HEK293 (cell line): ENCODE data around the gene MYLK.
A peak's percentile ranks its signal among the peaks of the same experiment; 100 is the strongest.

Experiments used
- CTCF ChIA-PET: fragments of 350-600 bp; formaldehyde crosslinking; extraction: SDS; loops from one replicate; lab custom pipeline; 2021; ENCODE audit warnings: antibody characterized with exemption; lab: Yijun Ruan, JAX
- POLR2A ChIA-PET: fragments of 300-600 bp; formaldehyde crosslinking; extraction: SDS; loops from one replicate; lab custom pipeline; 2020; ENCODE audit warnings: antibody characterized with exemption, inconsistent platforms; lab: Yijun Ruan, JAX
- H3K27ac ChIP-seq: fragments of 200-500 bp; sonication (Bioruptor generic); 2 replicates; pipeline ENCODE4 v1.5.1; 2014; ENCODE audit warnings: low read depth, low read length, control low read depth, inconsistent platforms; ENCODE audit errors: extremely low read depth
- H3K36me3 ChIP-seq, 2 experiments: fragments of 200-500 bp in 1 of 2; sonication (Bioruptor generic) in 1 of 2; 1 replicate in 1 of 2; 2 replicates in 1 of 2; pipeline ENCODE4 v1.5.1; 2014 to 2017; ENCODE audit warnings: inconsistent platforms in 2 of 2, low read length in 2 of 2; ENCODE audit not compliant: control insufficient read depth in 2 of 2, insufficient read depth in 1 of 2
- H3K4me1 ChIP-seq: fragments of 200-500 bp; sonication (Bioruptor generic); 2 replicates; pipeline ENCODE4 v1.5.1; 2014; ENCODE audit warnings: mild to moderate bottlenecking, low read length, inconsistent platforms; ENCODE audit not compliant: control insufficient read depth, insufficient read depth
- H3K4me3 ChIP-seq: 2 replicates; pipeline ENCODE4 v1.5.1; 2011; ENCODE audit warnings: low read depth, mild to moderate bottlenecking, control low read depth, low read length, moderate library complexity
- H3K9me3 ChIP-seq: fragments of 200-500 bp; sonication (Bioruptor generic); 2 replicates; pipeline ENCODE4 v1.5.1; 2014; ENCODE audit warnings: low read depth, low read length, inconsistent platforms; ENCODE audit not compliant: control insufficient read depth, insufficient read depth
- SCRT2 ChIP-seq: fragments of 450-650 bp; formaldehyde crosslinking; IDR thresholded peaks from 2 replicates; pipeline ENCODE4 v1.5.1; 2016; ENCODE audit warnings: missing biosample characterization, missing genetic modification characterization
- ZNF335 ChIP-seq: fragments of 450-650 bp; formaldehyde crosslinking; conservative IDR thresholded peaks from 2 replicates; pipeline ENCODE4 v1.5.1; 2016; ENCODE audit warnings: missing biosample characterization, missing genetic modification characterization
- ZNF530 ChIP-seq: fragments of 450-650 bp; formaldehyde crosslinking; IDR thresholded peaks from 2 replicates; pipeline ENCODE4 v1.5.1; 2016; ENCODE audit warnings: low read depth, missing biosample characterization, missing genetic modification characterization
- ZNF549 ChIP-seq: fragments of 450-650 bp; IDR thresholded peaks from 2 replicates; pipeline ENCODE4 v1.5.1; 2018; ENCODE audit warnings: missing biosample characterization, missing genetic modification characterization, mild to moderate bottlenecking, inconsistent platforms, moderate library complexity
- ZNF654 ChIP-seq: fragments of 450-650 bp; formaldehyde crosslinking; IDR thresholded peaks from 2 replicates; pipeline ENCODE4 v1.5.1; 2016; ENCODE audit warnings: low read depth, missing biosample characterization, missing genetic modification characterization
- TF ChIP-seq, protein P1 (sequence below): fragments of 450-650 bp; formaldehyde crosslinking; IDR thresholded peaks from 2 replicates; pipeline ENCODE4 v1.5.1; 2016; ENCODE audit warnings: missing biosample characterization, missing genetic modification characterization, borderline replicate concordance
- TF ChIP-seq, protein P2 (sequence below): fragments of 450-650 bp; formaldehyde crosslinking; IDR thresholded peaks from 2 replicates; pipeline ENCODE4 v1.5.1; 2016; ENCODE audit warnings: missing biosample characterization, missing genetic modification characterization
- TF ChIP-seq, protein P3 (sequence below): fragments of 450-650 bp; formaldehyde crosslinking; IDR thresholded peaks from 2 replicates; pipeline ENCODE4 v1.5.1; 2016; ENCODE audit warnings: missing biosample characterization, missing genetic modification characterization
- TF ChIP-seq, protein P4 (sequence below): fragments of 450-650 bp; formaldehyde crosslinking; IDR thresholded peaks from 2 replicates; pipeline ENCODE4 v1.5.1; 2016; ENCODE audit warnings: missing biosample characterization, missing genetic modification characterization
- TF ChIP-seq, protein P5 (sequence below): fragments of 450-650 bp; formaldehyde crosslinking; IDR thresholded peaks from 2 replicates; pipeline ENCODE4 v1.5.1; 2016; ENCODE audit warnings: missing biosample characterization, missing genetic modification characterization
- TF ChIP-seq, protein P6 (sequence below): fragments of 450-650 bp; formaldehyde crosslinking; IDR thresholded peaks from 2 replicates; pipeline ENCODE4 v1.5.1; 2016; ENCODE audit warnings: missing biosample characterization, missing genetic modification characterization
- TF ChIP-seq, protein P7 (sequence below): fragments of 450-650 bp; formaldehyde crosslinking; IDR thresholded peaks from 2 replicates; pipeline ENCODE4 v1.5.1; 2017; ENCODE audit warnings: missing biosample characterization, mild to moderate bottlenecking, missing genetic modification characterization, moderate library complexity

MYLK gene

DNA sequence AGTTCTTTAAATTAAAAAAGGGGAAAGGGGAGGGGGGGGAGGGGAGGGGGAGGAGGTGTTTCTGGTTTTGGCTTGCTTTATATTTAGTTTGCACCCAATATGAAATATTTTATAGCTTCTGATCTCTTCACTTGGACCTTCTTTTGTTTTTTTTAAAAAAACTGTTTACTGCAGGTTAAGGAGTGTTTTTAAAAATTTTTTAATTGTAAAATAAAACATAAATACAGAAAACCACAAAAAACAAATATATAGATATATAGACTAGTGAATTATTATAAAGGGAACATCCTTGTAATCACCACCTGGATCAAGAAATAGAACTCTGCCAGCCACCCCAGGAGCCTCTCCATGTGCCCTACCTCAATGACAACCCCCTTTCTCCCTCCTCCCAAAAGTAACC is 861 bp upstream of the MYLK start:
- H3K4me1 ChIP-seq = no peaks in the 10 kb centered on the region
- no peak overlapping the region for H3K27ac ChIP-seq
- H3K36me3 ChIP-seq = no peaks in the 10 kb centered on the region
- H3K4me3 ChIP-seq = no peak overlapping the region
- H3K9me3 ChIP-seq = no peaks in the 10 kb centered on the region
- ChIA-PET POLR2A (no interaction called here), CTCF (no interaction called here)
- TF ChIP-seq, protein P1, sequence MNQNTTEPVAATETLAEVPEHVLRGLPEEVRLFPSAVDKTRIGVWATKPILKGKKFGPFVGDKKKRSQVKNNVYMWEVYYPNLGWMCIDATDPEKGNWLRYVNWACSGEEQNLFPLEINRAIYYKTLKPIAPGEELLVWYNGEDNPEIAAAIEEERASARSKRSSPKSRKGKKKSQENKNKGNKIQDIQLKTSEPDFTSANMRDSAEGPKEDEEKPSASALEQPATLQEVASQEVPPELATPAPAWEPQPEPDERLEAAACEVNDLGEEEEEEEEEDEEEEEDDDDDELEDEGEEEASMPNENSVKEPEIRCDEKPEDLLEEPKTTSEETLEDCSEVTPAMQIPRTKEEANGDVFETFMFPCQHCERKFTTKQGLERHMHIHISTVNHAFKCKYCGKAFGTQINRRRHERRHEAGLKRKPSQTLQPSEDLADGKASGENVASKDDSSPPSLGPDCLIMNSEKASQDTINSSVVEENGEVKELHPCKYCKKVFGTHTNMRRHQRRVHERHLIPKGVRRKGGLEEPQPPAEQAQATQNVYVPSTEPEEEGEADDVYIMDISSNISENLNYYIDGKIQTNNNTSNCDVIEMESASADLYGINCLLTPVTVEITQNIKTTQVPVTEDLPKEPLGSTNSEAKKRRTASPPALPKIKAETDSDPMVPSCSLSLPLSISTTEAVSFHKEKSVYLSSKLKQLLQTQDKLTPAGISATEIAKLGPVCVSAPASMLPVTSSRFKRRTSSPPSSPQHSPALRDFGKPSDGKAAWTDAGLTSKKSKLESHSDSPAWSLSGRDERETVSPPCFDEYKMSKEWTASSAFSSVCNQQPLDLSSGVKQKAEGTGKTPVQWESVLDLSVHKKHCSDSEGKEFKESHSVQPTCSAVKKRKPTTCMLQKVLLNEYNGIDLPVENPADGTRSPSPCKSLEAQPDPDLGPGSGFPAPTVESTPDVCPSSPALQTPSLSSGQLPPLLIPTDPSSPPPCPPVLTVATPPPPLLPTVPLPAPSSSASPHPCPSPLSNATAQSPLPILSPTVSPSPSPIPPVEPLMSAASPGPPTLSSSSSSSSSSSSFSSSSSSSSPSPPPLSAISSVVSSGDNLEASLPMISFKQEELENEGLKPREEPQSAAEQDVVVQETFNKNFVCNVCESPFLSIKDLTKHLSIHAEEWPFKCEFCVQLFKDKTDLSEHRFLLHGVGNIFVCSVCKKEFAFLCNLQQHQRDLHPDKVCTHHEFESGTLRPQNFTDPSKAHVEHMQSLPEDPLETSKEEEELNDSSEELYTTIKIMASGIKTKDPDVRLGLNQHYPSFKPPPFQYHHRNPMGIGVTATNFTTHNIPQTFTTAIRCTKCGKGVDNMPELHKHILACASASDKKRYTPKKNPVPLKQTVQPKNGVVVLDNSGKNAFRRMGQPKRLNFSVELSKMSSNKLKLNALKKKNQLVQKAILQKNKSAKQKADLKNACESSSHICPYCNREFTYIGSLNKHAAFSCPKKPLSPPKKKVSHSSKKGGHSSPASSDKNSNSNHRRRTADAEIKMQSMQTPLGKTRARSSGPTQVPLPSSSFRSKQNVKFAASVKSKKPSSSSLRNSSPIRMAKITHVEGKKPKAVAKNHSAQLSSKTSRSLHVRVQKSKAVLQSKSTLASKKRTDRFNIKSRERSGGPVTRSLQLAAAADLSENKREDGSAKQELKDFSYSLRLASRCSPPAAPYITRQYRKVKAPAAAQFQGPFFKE (tag by site-specific recombination) = no peak
- no peak for TF ChIP-seq SCRT2 (tag by site-specific recombination)
- TF ChIP-seq, protein P2, sequence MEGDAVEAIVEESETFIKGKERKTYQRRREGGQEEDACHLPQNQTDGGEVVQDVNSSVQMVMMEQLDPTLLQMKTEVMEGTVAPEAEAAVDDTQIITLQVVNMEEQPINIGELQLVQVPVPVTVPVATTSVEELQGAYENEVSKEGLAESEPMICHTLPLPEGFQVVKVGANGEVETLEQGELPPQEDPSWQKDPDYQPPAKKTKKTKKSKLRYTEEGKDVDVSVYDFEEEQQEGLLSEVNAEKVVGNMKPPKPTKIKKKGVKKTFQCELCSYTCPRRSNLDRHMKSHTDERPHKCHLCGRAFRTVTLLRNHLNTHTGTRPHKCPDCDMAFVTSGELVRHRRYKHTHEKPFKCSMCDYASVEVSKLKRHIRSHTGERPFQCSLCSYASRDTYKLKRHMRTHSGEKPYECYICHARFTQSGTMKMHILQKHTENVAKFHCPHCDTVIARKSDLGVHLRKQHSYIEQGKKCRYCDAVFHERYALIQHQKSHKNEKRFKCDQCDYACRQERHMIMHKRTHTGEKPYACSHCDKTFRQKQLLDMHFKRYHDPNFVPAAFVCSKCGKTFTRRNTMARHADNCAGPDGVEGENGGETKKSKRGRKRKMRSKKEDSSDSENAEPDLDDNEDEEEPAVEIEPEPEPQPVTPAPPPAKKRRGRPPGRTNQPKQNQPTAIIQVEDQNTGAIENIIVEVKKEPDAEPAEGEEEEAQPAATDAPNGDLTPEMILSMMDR (tag by site-specific recombination) = no peak
- TF ChIP-seq, protein P3, sequence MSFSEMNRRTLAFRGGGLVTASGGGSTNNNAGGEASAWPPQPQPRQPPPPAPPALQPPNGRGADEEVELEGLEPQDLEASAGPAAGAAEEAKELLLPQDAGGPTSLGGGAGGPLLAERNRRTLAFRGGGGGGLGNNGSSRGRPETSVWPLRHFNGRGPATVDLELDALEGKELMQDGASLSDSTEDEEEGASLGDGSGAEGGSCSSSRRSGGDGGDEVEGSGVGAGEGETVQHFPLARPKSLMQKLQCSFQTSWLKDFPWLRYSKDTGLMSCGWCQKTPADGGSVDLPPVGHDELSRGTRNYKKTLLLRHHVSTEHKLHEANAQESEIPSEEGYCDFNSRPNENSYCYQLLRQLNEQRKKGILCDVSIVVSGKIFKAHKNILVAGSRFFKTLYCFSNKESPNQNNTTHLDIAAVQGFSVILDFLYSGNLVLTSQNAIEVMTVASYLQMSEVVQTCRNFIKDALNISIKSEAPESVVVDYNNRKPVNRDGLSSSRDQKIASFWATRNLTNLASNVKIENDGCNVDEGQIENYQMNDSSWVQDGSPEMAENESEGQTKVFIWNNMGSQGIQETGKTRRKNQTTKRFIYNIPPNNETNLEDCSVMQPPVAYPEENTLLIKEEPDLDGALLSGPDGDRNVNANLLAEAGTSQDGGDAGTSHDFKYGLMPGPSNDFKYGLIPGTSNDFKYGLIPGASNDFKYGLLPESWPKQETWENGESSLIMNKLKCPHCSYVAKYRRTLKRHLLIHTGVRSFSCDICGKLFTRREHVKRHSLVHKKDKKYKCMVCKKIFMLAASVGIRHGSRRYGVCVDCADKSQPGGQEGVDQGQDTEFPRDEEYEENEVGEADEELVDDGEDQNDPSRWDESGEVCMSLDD (tag by site-specific recombination) = no peak

DNA sequence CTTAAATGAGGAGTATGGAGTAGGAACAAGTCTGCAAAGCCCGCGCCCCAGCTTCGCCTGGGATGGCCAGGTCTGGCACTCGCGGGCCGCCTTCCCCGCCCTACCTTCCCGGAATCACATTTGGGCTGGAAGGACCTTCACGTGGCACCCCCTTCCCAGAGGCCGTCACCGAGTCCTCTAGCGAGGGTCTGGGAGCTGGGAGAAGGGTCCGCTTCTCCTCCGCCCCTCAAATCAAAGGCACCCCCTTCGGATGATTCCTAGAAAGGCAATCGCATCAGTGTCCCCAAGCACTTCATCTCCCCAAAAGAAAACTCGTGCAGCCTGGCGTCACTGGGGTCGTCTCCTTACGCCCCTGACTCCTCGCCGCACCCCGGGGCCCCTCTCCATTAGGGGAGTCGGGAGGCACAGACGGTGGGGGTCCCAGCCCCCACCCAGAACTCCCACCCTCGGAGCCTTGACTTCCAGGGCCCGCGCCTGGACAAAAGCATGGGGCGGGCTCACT is 380 bp downstream of the MYLK start:
- Histone ChIP-seq H3K27ac (no peak overlapping the region; the same call in 1 of the 2 replicates), H3K4me3 (peak overlapping the region; percentile 30), H3K9me3 (no peaks in the 10 kb centered on the region), H3K4me1 (no peaks in the 10 kb centered on the region), H3K36me3 (no peaks in the 10 kb centered on the region)
- ChIA-PET POLR2A (no interaction called here), CTCF (interaction anchor here (0.7 to 1.0 kb wide), 3 partner anchors 12 to 231 kb away, joined by 3 read pairs; no protein-coding TSS in a partner anchor)
- TF ChIP-seq, protein P4, sequence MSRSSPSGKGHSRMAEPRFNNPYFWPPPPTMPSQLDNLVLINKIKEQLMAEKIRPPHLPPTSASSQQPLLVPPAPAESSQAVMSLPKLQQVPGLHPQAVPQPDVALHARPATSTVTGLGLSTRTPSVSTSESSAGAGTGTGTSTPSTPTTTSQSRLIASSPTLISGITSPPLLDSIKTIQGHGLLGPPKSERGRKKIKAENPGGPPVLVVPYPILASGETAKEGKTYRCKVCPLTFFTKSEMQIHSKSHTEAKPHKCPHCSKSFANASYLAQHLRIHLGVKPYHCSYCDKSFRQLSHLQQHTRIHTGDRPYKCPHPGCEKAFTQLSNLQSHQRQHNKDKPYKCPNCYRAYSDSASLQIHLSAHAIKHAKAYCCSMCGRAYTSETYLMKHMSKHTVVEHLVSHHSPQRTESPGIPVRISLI (tag by site-specific recombination) = no peak
- TF ChIP-seq ZNF654 (tag by site-specific recombination) (no peak), ZNF530 (no peak), ZNF335 (tag by site-specific recombination) (0 out of 2 replicates have a peak, but pooled peaks have one; percentile 35), ZNF549 (tag by site-specific recombination) (no peak)
- TF ChIP-seq, protein P5, sequence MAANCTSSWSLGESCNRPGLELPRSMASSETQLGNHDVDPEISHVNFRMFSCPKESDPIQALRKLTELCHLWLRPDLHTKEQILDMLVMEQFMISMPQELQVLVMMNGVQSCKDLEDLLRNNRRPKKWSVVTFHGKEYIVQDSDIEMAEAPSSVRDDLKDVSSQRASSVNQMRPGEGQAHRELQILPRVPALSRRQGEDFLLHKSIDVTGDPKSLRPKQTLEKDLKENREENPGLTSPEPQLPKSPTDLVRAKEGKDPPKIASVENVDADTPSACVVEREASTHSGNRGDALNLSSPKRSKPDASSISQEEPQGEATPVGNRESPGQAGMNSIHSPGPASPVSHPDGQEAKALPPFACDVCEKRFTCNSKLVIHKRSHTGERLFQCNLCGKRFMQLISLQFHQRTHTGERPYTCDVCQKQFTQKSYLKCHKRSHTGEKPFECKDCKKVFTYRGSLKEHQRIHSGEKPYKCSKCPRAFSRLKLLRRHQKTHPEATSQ (tag by site-specific recombination) = no peak
- TF ChIP-seq, protein P6, sequence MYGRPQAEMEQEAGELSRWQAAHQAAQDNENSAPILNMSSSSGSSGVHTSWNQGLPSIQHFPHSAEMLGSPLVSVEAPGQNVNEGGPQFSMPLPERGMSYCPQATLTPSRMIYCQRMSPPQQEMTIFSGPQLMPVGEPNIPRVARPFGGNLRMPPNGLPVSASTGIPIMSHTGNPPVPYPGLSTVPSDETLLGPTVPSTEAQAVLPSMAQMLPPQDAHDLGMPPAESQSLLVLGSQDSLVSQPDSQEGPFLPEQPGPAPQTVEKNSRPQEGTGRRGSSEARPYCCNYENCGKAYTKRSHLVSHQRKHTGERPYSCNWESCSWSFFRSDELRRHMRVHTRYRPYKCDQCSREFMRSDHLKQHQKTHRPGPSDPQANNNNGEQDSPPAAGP (tag by site-specific recombination) = no peak
- TF ChIP-seq, protein P7, sequence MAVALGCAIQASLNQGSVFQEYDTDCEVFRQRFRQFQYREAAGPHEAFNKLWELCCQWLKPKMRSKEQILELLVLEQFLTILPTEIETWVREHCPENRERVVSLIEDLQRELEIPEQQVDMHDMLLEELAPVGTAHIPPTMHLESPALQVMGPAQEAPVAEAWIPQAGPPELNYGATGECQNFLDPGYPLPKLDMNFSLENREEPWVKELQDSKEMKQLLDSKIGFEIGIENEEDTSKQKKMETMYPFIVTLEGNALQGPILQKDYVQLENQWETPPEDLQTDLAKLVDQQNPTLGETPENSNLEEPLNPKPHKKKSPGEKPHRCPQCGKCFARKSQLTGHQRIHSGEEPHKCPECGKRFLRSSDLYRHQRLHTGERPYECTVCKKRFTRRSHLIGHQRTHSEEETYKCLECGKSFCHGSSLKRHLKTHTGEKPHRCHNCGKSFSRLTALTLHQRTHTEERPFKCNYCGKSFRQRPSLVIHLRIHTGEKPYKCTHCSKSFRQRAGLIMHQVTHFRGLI (tag by site-specific recombination) = peak; percentile 96
